Loucy (cell line): ENCODE results near the gene MGAT1.

Experiments used
- H2AFZ ChIP-seq: fragments of 200-600 bp; sonication (generic); 2 replicates; pipeline ENCODE4 v1.6.0; 2016; ENCODE audit warnings: antibody characterized with exemption, mild to moderate bottlenecking, low read length, moderate library complexity
- H3F3A ChIP-seq: fragments of 200-600 bp; 2 replicates; pipeline ENCODE4 v1.6.0; 2016; ENCODE audit warnings: antibody characterized with exemption, low read depth, mild to moderate bottlenecking
- H3K27me3 ChIP-seq: fragments of 200-600 bp; sonication (generic); 2 replicates; pipeline ENCODE4 v1.6.1; 2014; ENCODE audit warnings: low read length, mild to moderate bottlenecking; ENCODE audit not compliant: insufficient read depth, poor library complexity, severe bottlenecking
- H3K36me3 ChIP-seq: fragments of 200-600 bp; sonication (generic); 2 replicates; pipeline ENCODE4 v1.6.1; 2016; ENCODE audit warnings: low read length; ENCODE audit not compliant: insufficient read depth
- H3K4me1 ChIP-seq: fragments of 200-600 bp; sonication (generic); 2 replicates; pipeline ENCODE4 v1.5.1; 2014; ENCODE audit warnings: low read length, mild to moderate bottlenecking; ENCODE audit not compliant: insufficient read depth, poor library complexity, severe bottlenecking
- H3K4me2 ChIP-seq: fragments of 200-600 bp; sonication (generic); 2 replicates; pipeline ENCODE4 v1.6.0; 2014; ENCODE audit warnings: antibody characterized with exemption, low read length, low read depth, mild to moderate bottlenecking; ENCODE audit not compliant: poor library complexity, severe bottlenecking
- H3K4me3 ChIP-seq: fragments of 200-600 bp; sonication (generic); 2 replicates; pipeline ENCODE4 v1.5.1; 2014; ENCODE audit warnings: low read length, mild to moderate bottlenecking, mixed read lengths; ENCODE audit not compliant: poor library complexity, severe bottlenecking
- H3K79me2 ChIP-seq: fragments of 200-600 bp; sonication (generic); 2 replicates; pipeline ENCODE4 v1.6.1; 2014; ENCODE audit warnings: low read length; ENCODE audit not compliant: insufficient read depth
- H3K9ac ChIP-seq: fragments of 200-600 bp; sonication (generic); 2 replicates; pipeline ENCODE4 v1.6.0; 2014; ENCODE audit warnings: mild to moderate bottlenecking, low read depth, low read length, moderate library complexity; ENCODE audit not compliant: poor library complexity, severe bottlenecking
- H3K9me2 ChIP-seq: fragments of 200-600 bp; sonication (generic); replicated peaks from 2 replicates; pipeline ENCODE4 v1.6.1; 2016; ENCODE audit warnings: low read depth, low read length, mixed read lengths
- H3K9me3 ChIP-seq: fragments of 200-600 bp; sonication (generic); 2 replicates; pipeline ENCODE4 v1.6.1; 2014; ENCODE audit warnings: mild to moderate bottlenecking, antibody characterized with exemption, low read length, low read depth; ENCODE audit not compliant: insufficient read depth
- H4K20me1 ChIP-seq: fragments of 200-600 bp; sonication (generic); 2 replicates; pipeline ENCODE4 v1.6.0; 2014; ENCODE audit warnings: antibody characterized with exemption, low read length, mild to moderate bottlenecking; ENCODE audit not compliant: insufficient read depth, poor library complexity, severe bottlenecking
- EZH2phosphoT487 ChIP-seq: fragments of 200-600 bp; IDR thresholded peaks from 2 replicates; pipeline ENCODE4 v1.6.1; 2018; ENCODE audit warnings: antibody characterized with exemption, mild to moderate bottlenecking, moderate library complexity, borderline replicate concordance
- TF ChIP-seq, protein P1 (sequence below): fragments of 200-600 bp; sonication (generic); conservative IDR thresholded peaks from 2 replicates; pipeline ENCODE4 v1.5.1; 2014; ENCODE audit warnings: mild to moderate bottlenecking, antibody characterized with exemption, low read length

MGAT1 gene

DNA sequence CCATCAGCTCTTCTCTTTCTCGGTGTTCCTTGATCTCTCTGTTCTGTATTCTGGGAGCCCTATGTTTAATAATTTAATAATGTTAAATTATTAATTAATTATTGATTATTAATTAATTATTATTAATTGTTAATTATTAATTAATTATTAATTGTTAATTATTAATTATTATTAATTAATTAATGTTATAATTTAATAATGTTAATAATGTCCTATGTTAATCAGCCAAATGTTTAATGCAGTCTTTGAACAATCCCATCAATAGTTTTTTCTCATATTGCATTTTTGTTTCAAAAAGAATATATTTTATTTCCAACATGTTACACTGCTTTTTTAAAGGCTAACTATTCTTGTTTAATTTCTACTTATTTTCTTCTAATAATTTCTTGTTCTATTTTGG, 26.2 kb downstream of the MGAT1 start:
- Histone ChIP-seq H3K4me3 (no peak overlapping the region), H3K9me2 (no peaks in the 10 kb centered on the region), H3K79me2 (no peaks in the 10 kb centered on the region), H4K20me1 (no peaks in the 10 kb centered on the region), H3K9ac (no peak overlapping the region), H3K27me3 (no peaks in the 10 kb centered on the region), H2AFZ (no peak overlapping the region), H3F3A (no peaks in the 10 kb centered on the region), H3K4me2 (no peak overlapping the region), H3K36me3 (no peaks in the 10 kb centered on the region), H3K9me3 (no peaks in the 10 kb centered on the region), H3K4me1 (no peaks in the 10 kb centered on the region)
- TF ChIP-seq, protein P1, sequence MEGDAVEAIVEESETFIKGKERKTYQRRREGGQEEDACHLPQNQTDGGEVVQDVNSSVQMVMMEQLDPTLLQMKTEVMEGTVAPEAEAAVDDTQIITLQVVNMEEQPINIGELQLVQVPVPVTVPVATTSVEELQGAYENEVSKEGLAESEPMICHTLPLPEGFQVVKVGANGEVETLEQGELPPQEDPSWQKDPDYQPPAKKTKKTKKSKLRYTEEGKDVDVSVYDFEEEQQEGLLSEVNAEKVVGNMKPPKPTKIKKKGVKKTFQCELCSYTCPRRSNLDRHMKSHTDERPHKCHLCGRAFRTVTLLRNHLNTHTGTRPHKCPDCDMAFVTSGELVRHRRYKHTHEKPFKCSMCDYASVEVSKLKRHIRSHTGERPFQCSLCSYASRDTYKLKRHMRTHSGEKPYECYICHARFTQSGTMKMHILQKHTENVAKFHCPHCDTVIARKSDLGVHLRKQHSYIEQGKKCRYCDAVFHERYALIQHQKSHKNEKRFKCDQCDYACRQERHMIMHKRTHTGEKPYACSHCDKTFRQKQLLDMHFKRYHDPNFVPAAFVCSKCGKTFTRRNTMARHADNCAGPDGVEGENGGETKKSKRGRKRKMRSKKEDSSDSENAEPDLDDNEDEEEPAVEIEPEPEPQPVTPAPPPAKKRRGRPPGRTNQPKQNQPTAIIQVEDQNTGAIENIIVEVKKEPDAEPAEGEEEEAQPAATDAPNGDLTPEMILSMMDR = no peak
- TF ChIP-seq EZH2phosphoT487 = no peak

DNA sequence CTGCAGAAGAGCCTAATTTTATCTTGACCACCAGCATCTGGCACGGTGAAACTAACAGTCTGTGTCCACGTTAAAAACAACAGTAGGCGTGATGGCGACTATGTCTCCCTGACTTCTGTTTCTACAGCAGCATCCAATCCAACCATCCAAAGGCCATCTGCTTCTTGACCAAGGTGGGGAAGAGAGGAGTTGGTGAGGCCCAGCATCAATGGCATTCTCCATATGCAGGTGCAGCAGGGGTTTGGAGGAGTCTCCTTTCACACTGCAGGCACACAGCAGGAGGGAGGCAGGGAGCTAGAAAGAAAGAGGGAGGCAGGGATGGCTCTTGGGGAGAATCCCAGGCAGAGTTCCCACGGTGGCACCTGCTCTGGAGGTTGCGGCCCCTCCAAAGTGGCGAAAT, 27.0 kb downstream of the MGAT1 start:
- no peak overlapping the region for H2AFZ ChIP-seq
- no peak overlapping the region for H3K4me3 ChIP-seq
- no peak overlapping the region for H3K4me2 ChIP-seq
- TF ChIP-seq, protein P1 = no peak
- no peak for TF ChIP-seq EZH2phosphoT487
- H4K20me1 ChIP-seq = no peaks in the 10 kb centered on the region
- H3K4me1 ChIP-seq = no peaks in the 10 kb centered on the region
- no peaks in the 10 kb centered on the region for H3K9me3 ChIP-seq
- no peaks in the 10 kb centered on the region for H3K79me2 ChIP-seq
- H3K9ac ChIP-seq = no peak overlapping the region
- H3F3A ChIP-seq = no peaks in the 10 kb centered on the region
- H3K9me2 ChIP-seq = no peaks in the 10 kb centered on the region
- H3K36me3 ChIP-seq = no peaks in the 10 kb centered on the region
- no peaks in the 10 kb centered on the region for H3K27me3 ChIP-seq

GRCh38 chr5:180771839-180772238, 30.8 kb downstream of the MGAT1 start:
- H2AFZ ChIP-seq = no peak overlapping the region
- no peaks in the 10 kb centered on the region for H3K79me2 ChIP-seq
- no peak overlapping the region for H3K4me3 ChIP-seq

DNA sequence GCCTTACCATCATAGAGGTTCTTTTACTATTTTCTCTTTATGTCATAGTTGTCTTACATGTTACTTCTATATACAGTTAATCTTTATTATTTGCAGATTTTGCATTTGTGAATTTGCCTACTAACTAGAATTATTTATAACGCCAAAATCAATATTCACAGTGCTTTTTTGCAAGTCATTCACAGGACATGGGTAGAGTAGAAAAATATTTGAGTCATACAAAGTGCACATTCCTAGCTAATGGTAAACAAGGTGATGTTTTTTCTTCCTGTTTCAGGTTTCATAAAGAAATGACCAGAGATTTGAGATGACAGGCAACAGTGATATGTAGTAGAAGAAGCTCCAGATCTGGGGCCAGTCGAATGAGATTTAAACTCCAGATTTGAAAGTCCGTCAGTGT, 32.8 kb downstream of the MGAT1 start:
- TF ChIP-seq EZH2phosphoT487 = no peak
- TF ChIP-seq, protein P1 = no peak
- no peaks in the 10 kb centered on the region for H3F3A ChIP-seq
- no peaks in the 10 kb centered on the region for H3K9me2 ChIP-seq
- no peaks in the 10 kb centered on the region for H3K4me1 ChIP-seq
- no peak overlapping the region for H3K4me3 ChIP-seq
- no peaks in the 10 kb centered on the region for H3K27me3 ChIP-seq
- no peaks in the 10 kb centered on the region for H3K36me3 ChIP-seq
- H3K9ac ChIP-seq = no peak overlapping the region
- no peak overlapping the region for H3K4me2 ChIP-seq
- H3K9me3 ChIP-seq = no peaks in the 10 kb centered on the region
- no peaks in the 10 kb centered on the region for H3K79me2 ChIP-seq
- no peak overlapping the region for H2AFZ ChIP-seq
- H4K20me1 ChIP-seq = no peaks in the 10 kb centered on the region

More at GRCh38 chr5:180771839-180772238, 30.8 kb downstream of the MGAT1 start:
- no peaks in the 10 kb centered on the region for H3F3A ChIP-seq
- no peaks in the 10 kb centered on the region for H3K27me3 ChIP-seq
- H4K20me1 ChIP-seq = no peaks in the 10 kb centered on the region
- no peak overlapping the region for H3K4me2 ChIP-seq
- no peak overlapping the region for H3K9ac ChIP-seq
- no peaks in the 10 kb centered on the region for H3K9me3 ChIP-seq
- TF ChIP-seq EZH2phosphoT487 = no peak
- H3K4me1 ChIP-seq = no peaks in the 10 kb centered on the region
- no peaks in the 10 kb centered on the region for H3K36me3 ChIP-seq
- H3K9me2 ChIP-seq = no peaks in the 10 kb centered on the region
